Retinal pigment epithelial cell (primary cell): Measurements from ENCODE around the gene MACF1.
"Not testable (repeated sequence)": the region's sequence is repeated elsewhere in the genome, so short reads cannot be mapped to it uniquely, and the experiment has no call there.

Experiments used
- DNase-seq: peaks from one replicate; pipeline ENCODE4 v3.0.0-alpha.2; 2010; ENCODE audit warnings: low read depth
- H3K4me3 ChIP-seq: 2 replicates; pipeline ENCODE4 v1.5.1; 2011; ENCODE audit warnings: mild to moderate bottlenecking, low read length, control low read depth, moderate library complexity
- TF ChIP-seq, protein P1 (sequence below): conservative IDR thresholded peaks from 2 replicates; pipeline ENCODE4 v1.5.1; 2011; ENCODE audit warnings: low read depth, low read length, control low read depth, inconsistent platforms

MACF1 gene

GRCh38 chr1:39452540-39452939, 248.0 kb downstream of the MACF1 start:
- no peak overlapping the region for H3K4me3 ChIP-seq
- TF ChIP-seq, protein P1, sequence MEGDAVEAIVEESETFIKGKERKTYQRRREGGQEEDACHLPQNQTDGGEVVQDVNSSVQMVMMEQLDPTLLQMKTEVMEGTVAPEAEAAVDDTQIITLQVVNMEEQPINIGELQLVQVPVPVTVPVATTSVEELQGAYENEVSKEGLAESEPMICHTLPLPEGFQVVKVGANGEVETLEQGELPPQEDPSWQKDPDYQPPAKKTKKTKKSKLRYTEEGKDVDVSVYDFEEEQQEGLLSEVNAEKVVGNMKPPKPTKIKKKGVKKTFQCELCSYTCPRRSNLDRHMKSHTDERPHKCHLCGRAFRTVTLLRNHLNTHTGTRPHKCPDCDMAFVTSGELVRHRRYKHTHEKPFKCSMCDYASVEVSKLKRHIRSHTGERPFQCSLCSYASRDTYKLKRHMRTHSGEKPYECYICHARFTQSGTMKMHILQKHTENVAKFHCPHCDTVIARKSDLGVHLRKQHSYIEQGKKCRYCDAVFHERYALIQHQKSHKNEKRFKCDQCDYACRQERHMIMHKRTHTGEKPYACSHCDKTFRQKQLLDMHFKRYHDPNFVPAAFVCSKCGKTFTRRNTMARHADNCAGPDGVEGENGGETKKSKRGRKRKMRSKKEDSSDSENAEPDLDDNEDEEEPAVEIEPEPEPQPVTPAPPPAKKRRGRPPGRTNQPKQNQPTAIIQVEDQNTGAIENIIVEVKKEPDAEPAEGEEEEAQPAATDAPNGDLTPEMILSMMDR = no peak
- DNase-seq = no peak

GRCh38 chr1:39453603-39454002, 249.1 kb downstream of the MACF1 start:
- H3K4me3 ChIP-seq = no peak overlapping the region
- no peak for DNase-seq
- TF ChIP-seq, protein P1 = no peak

- H3K4me3 ChIP-seq = no peak overlapping the region
- TF ChIP-seq, protein P1 = no peak
- DNase-seq = no peak
Observed at GRCh38 chr1:39458991-39459390, 254.5 kb downstream of the MACF1 start.

DNA sequence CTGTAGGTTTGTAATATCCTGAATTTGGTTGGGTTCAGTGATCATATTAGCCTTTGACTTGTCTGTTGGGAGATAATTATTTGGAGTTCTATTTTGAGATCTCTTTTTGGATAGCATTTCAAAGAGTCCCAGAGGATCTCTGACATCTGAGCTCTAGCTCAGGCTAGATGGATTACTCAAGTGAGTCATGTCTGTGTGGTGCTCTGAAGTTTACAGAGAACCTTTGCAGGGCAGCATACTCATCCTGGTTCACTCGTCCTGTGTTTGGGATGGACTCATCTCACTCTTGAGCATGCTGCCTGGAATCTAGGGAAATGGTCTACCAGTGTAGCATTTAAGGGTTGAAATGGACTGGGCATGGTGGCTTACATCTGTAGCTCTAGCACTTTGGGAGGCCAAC, 257.6 kb downstream of the MACF1 start:
- DNase-seq = no peak
- TF ChIP-seq, protein P1 = no peak

DNA sequence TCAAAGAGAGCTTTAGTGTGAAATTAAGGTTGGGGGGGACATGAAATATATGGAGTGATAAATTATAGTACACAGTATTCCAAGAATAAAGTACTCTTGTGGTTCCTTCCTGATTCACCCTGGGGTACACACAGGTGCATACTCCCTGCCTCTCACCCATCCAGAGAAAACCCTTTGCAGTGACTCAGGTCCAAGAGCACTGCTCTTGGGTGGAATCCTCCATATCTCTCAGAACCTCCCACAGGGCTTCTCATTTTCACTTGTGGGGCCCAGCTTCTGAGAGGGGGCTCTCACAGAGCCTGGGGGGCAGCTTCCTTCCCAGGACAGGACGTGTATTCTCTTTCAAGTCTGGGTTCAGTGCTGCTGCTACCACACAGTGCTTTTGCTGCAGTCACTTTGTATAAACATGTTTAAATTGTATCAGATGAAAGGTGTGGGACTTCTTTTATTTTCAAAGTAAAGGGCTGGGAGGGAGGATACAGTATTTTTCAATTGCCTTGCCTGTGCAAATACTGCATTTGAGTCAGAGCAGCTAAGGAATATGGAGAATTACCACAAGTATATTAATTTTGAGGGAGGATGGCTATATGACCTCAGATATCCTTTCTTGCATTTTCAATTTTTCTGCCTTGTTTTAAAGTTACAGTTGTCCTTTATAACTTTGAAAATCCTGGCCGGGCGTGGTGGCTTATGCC, 262.1 kb downstream of the MACF1 start:
- TF ChIP-seq, protein P1 = no peak
- H3K4me3 ChIP-seq = no peak overlapping the region
- DNase-seq = no peak

More for the DNA sequence above, 257.6 kb downstream of the MACF1 start:
- H3K4me3 ChIP-seq = no peak overlapping the region

DNA sequence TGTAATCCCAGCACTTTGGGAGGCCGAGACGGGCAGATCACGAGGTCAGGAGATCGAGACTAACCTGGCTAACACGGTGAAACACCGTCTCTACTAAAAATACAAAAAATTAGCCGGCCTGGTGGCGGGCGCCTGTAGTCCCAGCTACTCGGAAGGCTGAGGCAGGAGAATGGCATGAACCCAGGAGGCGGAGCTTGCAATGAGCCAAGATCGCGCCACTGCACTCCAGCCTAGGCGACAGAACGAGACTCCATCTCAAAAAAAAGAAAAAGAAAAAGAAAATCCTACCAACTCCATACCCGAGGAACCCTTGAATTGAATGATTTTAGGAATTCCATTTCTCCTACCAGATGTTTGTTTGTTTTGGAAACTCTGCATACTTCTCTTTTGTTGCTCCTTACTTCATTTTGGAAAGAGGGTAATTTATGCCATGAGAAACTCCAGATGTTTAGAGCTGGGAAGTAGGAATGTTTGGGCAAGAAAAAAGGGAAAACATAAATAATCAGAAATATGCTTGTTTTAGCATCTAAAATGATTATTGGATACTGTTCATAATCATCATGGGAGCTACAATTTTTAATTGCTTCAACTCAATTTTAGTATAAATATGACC, 262.7 kb downstream of the MACF1 start:
- DNase-seq, H3K4me3 ChIP-seq: not testable (repeated sequence)

- TF ChIP-seq, protein P1 = no peak
- H3K4me3 ChIP-seq = no peak overlapping the region
Observed at GRCh38 chr1:39469150-39469549, 264.7 kb downstream of the MACF1 start.

More at GRCh38 chr1:39469150-39469549, 264.7 kb downstream of the MACF1 start:
- DNase-seq = no peak
